WI38 (cell line): ENCODE results near the gene FAM117A.

Experiments used
- H3K4me3 ChIP-seq: 2 replicates; pipeline ENCODE4 v1.5.1; 2011; ENCODE audit warnings: low read depth, mild to moderate bottlenecking, control low read depth, low read length
- TF ChIP-seq, protein P1 (sequence below): IDR thresholded peaks from 2 replicates; pipeline ENCODE4 v1.5.1; 2012; ENCODE audit warnings: low read depth, mild to moderate bottlenecking, control low read depth, low read length

FAM117A gene

DNA sequence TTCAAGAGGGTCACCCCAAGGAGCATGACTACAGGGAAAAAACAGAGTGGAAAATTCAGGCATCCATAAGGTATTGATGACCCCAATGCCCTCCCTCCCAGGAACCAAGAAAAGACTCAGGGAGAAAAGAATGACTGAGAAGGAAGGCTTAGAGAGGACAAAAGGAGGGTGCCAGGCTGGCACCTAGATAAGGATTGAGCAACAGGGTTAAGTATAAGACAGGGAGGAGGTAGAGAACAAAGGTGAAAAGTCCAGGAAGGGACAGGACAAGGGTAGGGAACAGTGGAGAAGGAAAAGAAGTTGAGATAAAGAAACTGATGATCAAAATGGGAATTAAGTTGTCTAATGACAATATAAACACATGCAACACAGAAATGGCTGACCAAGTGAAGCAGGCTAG lies 58.7 kb downstream of the FAM117A start:
- H3K4me3 ChIP-seq, result no peak overlapping the region
- TF ChIP-seq, protein P1, sequence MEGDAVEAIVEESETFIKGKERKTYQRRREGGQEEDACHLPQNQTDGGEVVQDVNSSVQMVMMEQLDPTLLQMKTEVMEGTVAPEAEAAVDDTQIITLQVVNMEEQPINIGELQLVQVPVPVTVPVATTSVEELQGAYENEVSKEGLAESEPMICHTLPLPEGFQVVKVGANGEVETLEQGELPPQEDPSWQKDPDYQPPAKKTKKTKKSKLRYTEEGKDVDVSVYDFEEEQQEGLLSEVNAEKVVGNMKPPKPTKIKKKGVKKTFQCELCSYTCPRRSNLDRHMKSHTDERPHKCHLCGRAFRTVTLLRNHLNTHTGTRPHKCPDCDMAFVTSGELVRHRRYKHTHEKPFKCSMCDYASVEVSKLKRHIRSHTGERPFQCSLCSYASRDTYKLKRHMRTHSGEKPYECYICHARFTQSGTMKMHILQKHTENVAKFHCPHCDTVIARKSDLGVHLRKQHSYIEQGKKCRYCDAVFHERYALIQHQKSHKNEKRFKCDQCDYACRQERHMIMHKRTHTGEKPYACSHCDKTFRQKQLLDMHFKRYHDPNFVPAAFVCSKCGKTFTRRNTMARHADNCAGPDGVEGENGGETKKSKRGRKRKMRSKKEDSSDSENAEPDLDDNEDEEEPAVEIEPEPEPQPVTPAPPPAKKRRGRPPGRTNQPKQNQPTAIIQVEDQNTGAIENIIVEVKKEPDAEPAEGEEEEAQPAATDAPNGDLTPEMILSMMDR, result no peak

DNA sequence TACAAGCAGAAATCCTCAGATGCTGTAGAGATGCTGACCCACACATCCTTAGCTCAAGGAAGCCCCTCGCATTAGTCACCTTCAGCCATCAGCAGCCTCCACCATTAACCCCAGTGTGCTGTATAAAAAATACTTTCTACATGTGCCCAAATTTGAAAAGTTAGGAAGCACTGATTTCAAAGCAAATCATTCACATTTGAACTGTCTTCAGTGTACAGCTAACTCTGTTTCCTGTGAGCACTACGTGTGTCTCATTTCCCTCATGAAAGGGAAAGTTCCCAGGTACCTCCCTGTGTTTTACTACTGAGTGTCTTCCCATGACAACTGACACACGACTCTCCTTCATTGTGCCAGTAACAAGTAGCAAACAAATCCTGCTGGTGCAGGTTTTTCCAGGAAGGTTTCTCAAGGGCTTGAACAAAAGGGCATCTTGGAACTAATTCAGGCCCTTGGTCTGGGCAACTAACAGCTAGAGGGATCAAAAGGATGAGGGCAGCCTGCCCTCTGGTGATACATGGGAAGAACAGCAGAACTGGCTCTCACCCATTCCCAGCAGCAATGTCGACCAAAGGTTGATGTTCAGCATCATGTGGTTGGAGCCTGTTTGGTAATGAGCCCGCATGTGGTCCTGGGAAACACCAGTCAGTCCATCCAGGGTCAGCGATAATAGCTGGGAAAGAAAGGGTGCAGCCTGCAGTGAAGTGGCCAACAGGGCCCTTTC lies 60.2 kb downstream of the FAM117A start:
- H3K4me3 ChIP-seq, result no peak overlapping the region
- TF ChIP-seq, protein P1, result peak; percentile 27; the same call in 1 of the 2 replicates

DNA sequence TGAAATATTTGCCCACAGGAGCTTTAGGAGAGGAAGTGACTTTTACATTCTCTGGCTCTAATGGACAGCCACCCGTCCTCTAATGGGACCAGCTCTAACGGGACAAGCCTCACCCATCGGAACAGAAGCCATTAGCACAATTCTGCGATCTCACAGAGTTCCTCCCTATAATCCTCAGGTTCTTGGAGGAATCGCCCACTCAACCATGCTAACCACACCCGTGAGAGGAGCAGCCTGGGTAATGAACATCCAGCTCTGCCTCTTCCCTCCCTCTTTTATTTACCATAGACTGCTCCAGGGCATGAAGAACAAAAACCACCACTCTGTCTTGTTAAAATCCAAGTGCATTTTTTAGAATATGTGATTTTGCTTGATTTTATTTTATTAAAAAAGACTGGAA lies 63.0 kb downstream of the FAM117A start:
- H3K4me3 ChIP-seq, result no peak overlapping the region
- TF ChIP-seq, protein P1, result no peak

DNA sequence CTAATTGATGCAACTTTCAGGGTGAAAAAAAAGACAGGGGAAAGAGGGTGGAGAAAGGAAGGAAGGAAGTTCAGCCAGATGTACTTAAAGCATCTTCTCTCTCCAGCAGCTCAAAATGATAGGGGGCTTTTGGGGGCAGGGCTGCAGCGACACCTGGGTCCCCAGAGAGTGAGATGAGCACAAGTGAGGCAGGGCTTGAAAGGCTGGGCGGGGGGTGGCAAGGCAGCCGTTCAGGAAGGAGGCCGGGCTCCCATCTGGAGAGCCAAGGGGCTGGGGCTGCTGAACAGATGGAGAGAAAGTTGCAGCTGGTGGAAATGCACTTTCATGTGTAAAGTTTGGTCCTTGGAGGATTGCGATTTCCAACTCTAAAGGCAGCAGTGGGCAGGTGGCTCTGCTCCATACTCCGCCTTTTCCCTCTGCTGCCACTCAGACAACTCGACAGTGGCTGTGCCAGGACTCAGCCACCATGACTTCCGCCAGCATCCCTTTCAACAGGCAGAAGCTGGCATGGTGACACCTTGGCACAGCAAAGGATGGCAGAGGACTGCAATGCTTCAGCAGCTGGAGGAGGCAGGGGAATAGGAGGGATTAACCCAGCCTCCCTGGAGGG lies 63.9 kb downstream of the FAM117A start:
- TF ChIP-seq, protein P1, result no peak

DNA sequence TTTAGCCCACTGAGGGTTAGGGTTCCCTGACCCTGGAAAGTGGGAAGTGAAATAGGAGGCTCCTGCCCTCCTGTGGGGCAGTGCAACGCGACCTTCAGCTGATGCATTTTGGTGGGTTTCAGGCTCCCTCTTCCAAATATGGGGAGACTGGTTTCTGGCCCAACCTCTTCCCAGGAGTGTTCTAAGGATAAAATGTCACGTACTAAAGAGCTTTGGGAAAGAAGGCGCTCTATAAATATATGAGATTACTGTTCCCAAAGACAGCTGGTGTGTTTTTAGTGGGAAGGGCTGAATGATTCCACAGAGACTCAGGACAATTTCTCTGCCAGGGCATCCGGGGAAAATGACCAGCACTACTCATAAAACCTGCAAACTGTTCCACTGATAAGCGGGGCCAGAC lies 65.9 kb downstream of the FAM117A start:
- TF ChIP-seq, protein P1, result no peak
- H3K4me3 ChIP-seq, result no peak overlapping the region

More for the DNA sequence above, 63.9 kb downstream of the FAM117A start:
- H3K4me3 ChIP-seq, result no peak overlapping the region

DNA sequence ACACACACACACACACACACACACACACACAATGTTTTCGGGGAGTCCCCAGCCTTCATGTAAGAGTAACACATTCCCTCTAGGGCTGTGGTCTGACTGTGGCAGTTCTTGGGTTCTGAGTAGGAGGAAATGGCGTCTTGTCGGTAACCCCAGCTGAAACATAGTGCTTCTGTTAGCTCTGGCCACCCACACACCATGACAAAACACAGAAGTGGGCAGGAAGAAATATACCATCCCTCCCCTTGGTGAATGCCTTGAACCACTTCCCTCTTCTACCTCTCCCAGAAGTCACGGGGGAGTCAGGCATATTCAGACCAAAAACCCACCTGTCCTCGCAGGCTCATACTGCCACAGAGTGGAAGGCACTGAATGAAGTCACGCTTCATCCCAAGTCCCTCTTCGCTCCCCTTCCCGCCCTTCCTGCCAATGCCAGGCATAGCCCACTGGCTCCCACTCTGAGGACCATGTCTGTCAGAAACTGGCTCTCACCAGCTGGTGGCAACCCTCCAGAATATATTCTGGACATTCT lies 67.6 kb downstream of the FAM117A start:
- TF ChIP-seq, protein P1, result no peak
- no peak overlapping the region for H3K4me3 ChIP-seq

DNA sequence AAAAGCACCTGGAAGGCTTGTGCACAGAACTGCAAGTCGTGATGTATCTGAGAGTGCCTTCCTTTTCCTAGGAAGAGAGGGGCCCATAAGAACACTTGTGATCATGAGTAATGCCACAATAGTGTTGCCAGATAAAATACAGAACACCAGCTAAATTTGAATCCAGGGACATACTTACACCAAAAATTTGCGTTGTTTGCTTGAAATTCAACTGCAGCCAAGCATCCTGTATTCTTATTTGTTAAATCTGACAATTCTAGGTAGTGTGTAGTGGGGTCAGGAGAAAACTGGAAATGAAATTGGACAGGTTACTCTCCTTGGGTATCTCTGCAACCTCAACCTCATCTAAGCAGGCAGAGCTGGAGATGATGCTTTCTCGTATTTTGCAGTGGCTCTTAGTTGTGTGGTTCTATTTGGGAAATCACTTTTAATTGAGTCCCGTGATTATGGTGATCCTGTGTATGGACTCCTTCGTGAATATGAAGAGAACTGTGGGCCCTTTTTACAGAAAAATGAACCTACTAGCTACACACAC lies 68.2 kb downstream of the FAM117A start:
- TF ChIP-seq, protein P1, result no peak
- no peak overlapping the region for H3K4me3 ChIP-seq
